Heart left ventricle (tissue), 16 donors: ENCODE results near the gene HTT-AS. TPM values are rescaled to one million over a fixed set of nuclear protein-coding genes. Genes with fewer than 3 reads are reported as not detected.
A peak's percentile ranks its signal among the peaks of the same experiment; 100 is the strongest.

Source experiments
- ATAC-seq, 4 donors: fragments of 200-7000 bp; cut with Tn5 transposase; one replicate each; pipeline ENCODE4 v1.9.1; 2020 to 2022; ENCODE audit warnings: moderate library complexity in 4 of 4, mild to moderate bottlenecking in 3 of 4, moderate number of reproducible peaks in 1 of 4
- DNase-seq, 5 donors: peaks; one replicate each; pipeline ENCODE4 v3.0.0-alpha.2; 2020
- H3K27ac ChIP-seq, 12 donors: fragments of 200-600 bp; sonication (generic) in 4 of 12; one replicate each; pipeline versions ENCODE4 v1.5.0 to v1.8.0; 2016 to 2022; ENCODE audit warnings: mild to moderate bottlenecking in 2 of 12
- H3K27me3 ChIP-seq, 9 donors: fragments of 200-600 bp; sonication (generic) in 2 of 9; one replicate each; pipeline versions ENCODE4 v1.5.1 to v1.8.0; 2016 to 2022; ENCODE audit warnings: mild to moderate bottlenecking in 3 of 9
- H3K36me3 ChIP-seq, 9 donors: fragments of 200-600 bp; sonication (generic) in 2 of 9; one replicate each; pipeline versions ENCODE4 v1.5.0 to v1.8.0; 2018 to 2022; ENCODE audit warnings: mild to moderate bottlenecking in 2 of 9
- H3K4me1 ChIP-seq, 12 donors: fragments of 200-600 bp; sonication (generic) in 4 of 12; one replicate each; pipeline versions ENCODE4 v1.5.0 to v1.8.0; 2016 to 2022; ENCODE audit warnings: mild to moderate bottlenecking in 3 of 12
- H3K4me3 ChIP-seq, 12 donors: fragments of 200-600 bp; sonication (generic) in 4 of 12; one replicate each; pipeline versions ENCODE4 v1.5.0 to v1.8.0; 2017 to 2022; ENCODE audit warnings: mild to moderate bottlenecking in 9 of 12, moderate library complexity in 4 of 12
- H3K9me3 ChIP-seq, 12 donors: fragments of 200-600 bp; sonication (generic) in 4 of 12; one replicate each; pipeline versions ENCODE4 v1.5.0 to v1.8.0; 2016 to 2022; ENCODE audit warnings: mild to moderate bottlenecking in 1 of 12
- POLR2A ChIP-seq, 2 donors: fragments of 450-650 bp; IDR thresholded peaks; one replicate each; pipeline ENCODE4 v1.6.1; 2017; ENCODE audit warnings: antibody characterized with exemption in 2 of 2, mild to moderate bottlenecking in 2 of 2, moderate library complexity in 2 of 2
- WGBS, 4 donors: extraction: QIAGEN DNeasy Blood & Tissue Kit in 2 of 4; methylation state at CpG; one replicate each; pipeline versions ENCODE4 v1.1.5 to v1.1.7; 2013 to 2018; 5-methylcytosine and 5-hydroxymethylcytosine counted together
- intact Hi-C, 10 donors: fragments of 100-400 bp; cut with DNase I; formaldehyde crosslinking; loops; one replicate each; pipeline versions ENCODE4 v1.11.1 to v1.14.2; 2022
- long read RNA-seq, 3 donors: library from polyadenylated mRNA; unstranded; transcript quantifications; one replicate each; pipeline ENCODE4 v2.0.0, GENCODE V29; 2020 to 2021
- polyA plus RNA-seq, 2 donors: library from polyadenylated mRNA; stranded (reverse); fragments of 200-250 nt; gene quantifications; one replicate each; pipeline ENCODE4 v1.2.3, GENCODE V29; 2013
- total RNA-seq, 9 donors: library from RNA; depleted of rRNA in 2 of 9; stranded (reverse); fragments of >200 nt in 2 of 9; fragmentation: NEBNext Ultra II Directional in 3 of 9; extraction: Animal tissue kit (Norgen Biotek cat#: 25700) in 3 of 9; gene quantifications; one replicate each; pipeline versions ENCODE4 v1.1.0 to v1.2.4, GENCODE V29; 2016 to 2023
- TF ChIP-seq, protein P1 (sequence below), 12 donors: fragments of 200-600 bp; sonication (generic) in 4 of 12; IDR thresholded peaks; one replicate each; pipeline versions ENCODE4 v1.5.0 to v1.8.0; 2018 to 2022; ENCODE audit warnings: antibody characterized with exemption in 12 of 12, mild to moderate bottlenecking in 5 of 12
- donor health status: ischemic (EF 13 %, LVEDD 7.1; RV severe dilation, severe dysfunction).
- donor health status: healthy with polysubstance abuse.
- donor health status: DM: no; HTN: yes; CAD: no.
- donor health status: DM: no; HTN: no; CAD: no.
- donor health status: ischemic (EF 25% LVEDD 6.9; RV normal size, moderate dysfunction).
- donor health status: ischemic (EF 25% LVEDD 5.7; RV mildly dilated, moderate dysfunction).
- donor health status: healthy.
- donor health status: DM: yes; HTN: yes; CAD: no.
- donor health status: ischemic (EF 35%, LVEDD 5.7; RV mildly dilated, moderate dysfunction).
- donor health status: nonischemic (EF 11% LVEDD 7.7; RV severe dilation, severe dysfunction).
- donor health status: DM: yes; HTN: yes; CAD: no.
- donor health status: PGD.
- donor health status: ischemic (EF 29% LVEDD 5.4; RV normal size, mild dysfunction).
- donor health status: nonischemic (EF 23%, LVEDD 6.1; RV moderate dilation, normal function).

Gene HTT-AS
- not detected for total RNA-seq
- polyA plus RNA-seq = not detected
- long read RNA-seq, donor 1 = 0 reads
- long read RNA-seq, donor 2 = 0 reads
- long read RNA-seq, donor 3, partial matches to known transcripts = 0 of 1 reads
- long read RNA-seq, donor 3, other reads (novel, unspliced or antisense) = 1 of 1 reads

DNA sequence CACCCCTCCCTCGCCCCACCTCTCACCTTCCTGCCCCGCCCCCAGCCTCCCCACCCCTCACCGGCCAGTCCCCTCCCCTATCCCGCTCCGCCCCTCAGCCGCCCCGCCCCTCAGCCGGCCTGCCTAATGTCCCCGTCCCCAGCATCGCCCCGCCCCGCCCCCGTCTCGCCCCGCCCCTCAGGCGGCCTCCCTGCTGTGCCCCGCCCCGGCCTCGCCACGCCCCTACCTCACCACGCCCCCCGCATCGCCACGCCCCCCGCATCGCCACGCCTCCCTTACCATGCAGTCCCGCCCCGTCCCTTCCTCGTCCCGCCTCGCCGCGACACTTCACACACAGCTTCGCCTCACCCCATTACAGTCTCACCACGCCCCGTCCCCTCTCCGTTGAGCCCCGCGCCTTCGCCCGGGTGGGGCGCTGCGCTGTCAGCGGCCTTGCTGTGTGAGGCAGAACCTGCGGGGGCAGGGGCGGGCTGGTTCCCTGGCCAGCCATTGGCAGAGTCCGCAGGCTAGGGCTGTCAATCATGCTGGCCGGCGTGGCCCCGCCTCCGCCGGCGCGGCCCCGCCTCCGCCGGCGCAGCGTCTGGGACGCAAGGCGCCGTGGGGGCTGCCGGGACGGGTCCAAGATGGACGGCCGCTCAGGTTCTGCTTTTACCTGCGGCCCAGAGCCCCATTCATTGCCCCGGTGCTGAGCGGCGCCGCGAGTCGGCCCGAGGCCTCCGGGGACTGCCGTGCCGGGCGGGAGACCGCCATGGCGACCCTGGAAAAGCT is at the start of gene HTT-AS, which contains the start of gene HTT:
Gene HTT-AS (minus strand): TSS at position 461 of the 768 bp plus-strand sequence.
Gene HTT (plus strand): TSS at position 604 of the 768 bp plus-strand sequence. CDS start 145 bp downstream, at position 749.
- no peaks in the 10 kb centered on the region for H3K27me3 ChIP-seq
- peaks cover 0 to 41% (median 23%) of the 10 kb centered on the region in 12 donors for H3K4me1 ChIP-seq
- ATAC-seq (peak; percentile 90 to 94 (median 92)), DNase-seq (peak; percentile 97 to 99 (median 98))
- H3K4me3 ChIP-seq = peak within 1 kb of the TSS; percentile 65 to 97 (median 84)
- peak in 1 of 2 donors; percentile 73 for TF ChIP-seq POLR2A (IDR thresholded peaks at IDR 0.05)
- TF ChIP-seq, protein P1, sequence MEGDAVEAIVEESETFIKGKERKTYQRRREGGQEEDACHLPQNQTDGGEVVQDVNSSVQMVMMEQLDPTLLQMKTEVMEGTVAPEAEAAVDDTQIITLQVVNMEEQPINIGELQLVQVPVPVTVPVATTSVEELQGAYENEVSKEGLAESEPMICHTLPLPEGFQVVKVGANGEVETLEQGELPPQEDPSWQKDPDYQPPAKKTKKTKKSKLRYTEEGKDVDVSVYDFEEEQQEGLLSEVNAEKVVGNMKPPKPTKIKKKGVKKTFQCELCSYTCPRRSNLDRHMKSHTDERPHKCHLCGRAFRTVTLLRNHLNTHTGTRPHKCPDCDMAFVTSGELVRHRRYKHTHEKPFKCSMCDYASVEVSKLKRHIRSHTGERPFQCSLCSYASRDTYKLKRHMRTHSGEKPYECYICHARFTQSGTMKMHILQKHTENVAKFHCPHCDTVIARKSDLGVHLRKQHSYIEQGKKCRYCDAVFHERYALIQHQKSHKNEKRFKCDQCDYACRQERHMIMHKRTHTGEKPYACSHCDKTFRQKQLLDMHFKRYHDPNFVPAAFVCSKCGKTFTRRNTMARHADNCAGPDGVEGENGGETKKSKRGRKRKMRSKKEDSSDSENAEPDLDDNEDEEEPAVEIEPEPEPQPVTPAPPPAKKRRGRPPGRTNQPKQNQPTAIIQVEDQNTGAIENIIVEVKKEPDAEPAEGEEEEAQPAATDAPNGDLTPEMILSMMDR (IDR thresholded peaks at IDR 0.05) = peak in 4 of 12 donors; percentile 10 to 29 (median 17)
- WGBS, 4 donors = 0 to 2% (median 1%) methylated on average over 20 to 81 of the region's 81 CpGs
- intact Hi-C loops = no loop called here
- H3K27ac ChIP-seq = peak within 1 kb of the TSS; percentile 65 to 91 (median 86)
- no peaks in the 10 kb centered on the region for H3K36me3 ChIP-seq
- H3K9me3 ChIP-seq = no peaks in the 10 kb centered on the region

DNA sequence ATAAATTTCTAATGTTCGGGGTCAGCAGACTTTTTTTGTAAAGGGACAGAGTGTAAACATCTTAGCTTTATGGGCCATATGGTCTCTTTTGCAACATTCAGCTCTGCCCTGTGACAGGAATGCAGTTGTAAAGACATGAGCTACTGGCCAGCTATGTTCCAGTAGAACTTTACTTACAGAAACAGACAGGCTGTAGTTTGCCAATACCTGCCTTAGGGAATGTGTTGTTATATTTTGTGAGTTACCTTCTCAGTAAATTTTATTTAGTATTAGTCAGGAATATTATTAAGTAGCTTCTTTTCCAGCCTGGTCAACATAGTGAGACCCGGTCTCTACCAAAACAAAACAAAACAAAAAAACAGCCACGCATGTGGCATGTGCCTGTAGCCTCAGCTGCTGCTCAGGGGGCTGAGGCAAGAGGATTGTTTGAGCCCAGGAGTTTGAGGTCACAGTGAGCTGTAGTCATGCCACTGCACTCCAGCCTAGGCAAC is 48.9 kb upstream of the HTT-AS start:
- peak in 2 of 4 donors; percentile 58 to 63 for ATAC-seq
- Histone ChIP-seq H3K27ac (peak overlapping the region in 9 of 12 donors; percentile 27 to 78 (median 52)), H3K9me3 (no peaks in the 10 kb centered on the region), H3K36me3 (peaks cover 0 to 84% (median 72%) of the 10 kb centered on the region in 9 donors), H3K4me1 (peaks cover 0 to 37% (median 22%) of the 10 kb centered on the region in 12 donors), H3K27me3 (no peaks in the 10 kb centered on the region), H3K4me3 (no peak overlapping the region)
- no peak for TF ChIP-seq POLR2A (IDR thresholded peaks at IDR 0.05)
- TF ChIP-seq, protein P1 (IDR thresholded peaks at IDR 0.05) = no peak
- no peak for DNase-seq
- 34 to 63% (median 51%) methylated on average over 3 of the region's 3 CpGs for WGBS, 4 donors
- intact Hi-C loops = no loop called here

DNA sequence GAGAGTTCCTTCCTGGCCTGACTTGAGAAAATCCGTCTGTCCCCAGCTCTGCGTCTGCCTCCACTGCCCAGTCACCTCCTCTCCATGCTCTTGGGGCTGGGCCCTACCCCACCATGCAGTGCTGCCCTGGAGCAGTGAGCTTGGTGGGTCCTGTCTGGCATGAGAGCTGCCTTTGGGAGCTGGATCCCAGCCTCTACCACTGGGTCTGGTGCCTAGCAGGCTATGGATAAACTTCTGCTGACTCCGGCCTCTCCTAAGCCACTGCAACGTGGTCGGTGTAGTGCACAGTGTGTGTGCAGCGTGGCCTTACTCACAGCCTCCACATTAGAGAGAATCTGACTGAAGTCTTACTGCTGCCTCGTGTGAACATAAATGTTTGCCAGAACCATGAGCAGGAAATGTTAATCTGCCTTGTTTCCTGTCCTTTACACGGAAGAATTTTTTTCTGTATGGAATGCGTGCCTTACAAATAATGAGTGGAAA is 47.8 kb upstream of the HTT-AS start:
- intact Hi-C loops = no loop called here
- TF ChIP-seq, protein P1 (IDR thresholded peaks at IDR 0.05) = no peak
- no peak for TF ChIP-seq POLR2A (IDR thresholded peaks at IDR 0.05)
- Histone ChIP-seq H3K4me3 (no peak overlapping the region), H3K36me3 (peaks cover 0 to 84% (median 71%) of the 10 kb centered on the region in 9 donors), H3K27ac (peak overlapping the region in 11 of 12 donors; percentile 49 to 78 (median 60)), H3K9me3 (no peaks in the 10 kb centered on the region), H3K4me1 (peaks cover 0 to 45% (median 24%) of the 10 kb centered on the region in 12 donors), H3K27me3 (no peaks in the 10 kb centered on the region)
- ATAC-seq (peak; percentile 32 to 80 (median 77)), DNase-seq (no peak)
- WGBS, 4 donors = 27 to 53% (median 46%) methylated on average over 9 of the region's 9 CpGs

DNA sequence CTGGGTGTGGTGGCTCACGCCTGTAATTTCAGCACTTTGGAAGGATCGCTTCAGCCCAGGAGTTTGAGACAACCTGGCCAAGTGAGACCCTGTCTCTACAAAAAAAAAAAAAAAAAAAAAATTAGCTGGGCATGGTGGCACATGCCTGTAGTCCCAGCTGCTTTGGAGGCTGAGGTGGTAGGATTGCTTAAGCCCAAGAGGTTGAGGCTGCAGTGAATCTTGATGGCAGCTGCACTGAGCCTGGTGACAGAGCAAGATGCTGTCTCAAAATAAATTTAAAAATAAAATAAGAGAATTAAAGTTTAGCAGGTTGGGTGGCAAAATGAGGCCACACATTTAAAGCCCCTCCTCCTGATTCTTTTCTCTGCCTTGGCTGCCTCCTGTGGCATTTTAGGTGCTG is 47.3 kb upstream of the HTT-AS start:
- intact Hi-C loops = no loop called here
- H3K36me3 ChIP-seq = peaks cover 0 to 84% (median 71%) of the 10 kb centered on the region in 9 donors
- no peaks in the 10 kb centered on the region for H3K9me3 ChIP-seq
- H3K4me3 ChIP-seq = no peak overlapping the region
- no peak for ATAC-seq
- 87 to 95% (median 93%) methylated on average over 2 of the region's 2 CpGs for WGBS, 4 donors
- H3K27me3 ChIP-seq = no peaks in the 10 kb centered on the region
- peaks cover 0 to 50% (median 27%) of the 10 kb centered on the region in 12 donors for H3K4me1 ChIP-seq
- no peak for TF ChIP-seq POLR2A (IDR thresholded peaks at IDR 0.05)
- TF ChIP-seq, protein P1 (IDR thresholded peaks at IDR 0.05) = no peak
- no peak for DNase-seq
- peak overlapping the region in 11 of 12 donors; percentile 49 to 78 (median 60) for H3K27ac ChIP-seq
